Coronary artery (tissue), 2 donors: ENCODE results near the gene FYN.

Experiments
- DNase-seq: peaks from one replicate; pipeline ENCODE4 v3.0.0-alpha.2; 2017; ENCODE audit warnings: low spot score
- H3K27ac ChIP-seq, 2 donors: fragments of 200-600 bp; sonication (generic); one replicate each; pipeline ENCODE4 v1.5.1; 2016 to 2019
- H3K4me3 ChIP-seq: fragments of 200-600 bp; sonication (generic); 2 replicates; pipeline ENCODE4 v1.5.1; 2016; ENCODE audit warnings: mild to moderate bottlenecking, moderate library complexity
- CTCF ChIP-seq: fragments of 200-600 bp; sonication (generic); IDR thresholded peaks from one replicate; pipeline ENCODE4 v1.5.1; 2019; ENCODE audit warnings: antibody characterized with exemption

The FYN gene

GRCh38 chr6:111747396-111747795 is 125.9 kb downstream of the FYN start:
- Histone ChIP-seq H3K4me3 (no peak overlapping the region), H3K27ac (no peak overlapping the region)
- DNase-seq: no peak
- no peak for TF ChIP-seq CTCF

- H3K27ac ChIP-seq: no peak overlapping the region
- no peak overlapping the region for H3K4me3 ChIP-seq
- no peak for DNase-seq
- no peak for TF ChIP-seq CTCF
Observed at GRCh38 chr6:111746983-111747382, 126.3 kb downstream of the FYN start.

- H3K4me3 ChIP-seq: no peak overlapping the region
- DNase-seq: no peak
- H3K27ac ChIP-seq: no peak overlapping the region
- no peak for TF ChIP-seq CTCF
Observed at GRCh38 chr6:111745636-111746035, 127.6 kb downstream of the FYN start.

GRCh38 chr6:111745186-111745585 is 128.1 kb downstream of the FYN start:
- H3K4me3 ChIP-seq: no peak overlapping the region
- no peak for DNase-seq
- TF ChIP-seq CTCF: no peak
- H3K27ac ChIP-seq: no peak overlapping the region

- DNase-seq: no peak
- no peak overlapping the region for H3K4me3 ChIP-seq
- no peak overlapping the region for H3K27ac ChIP-seq
- TF ChIP-seq CTCF: no peak
Observed at GRCh38 chr6:111743862-111744692, 129.2 kb downstream of the FYN start.

GRCh38 chr6:111743360-111743759 is 129.9 kb downstream of the FYN start:
- no peak for DNase-seq
- Histone ChIP-seq H3K27ac (no peak overlapping the region), H3K4me3 (no peak overlapping the region)
- TF ChIP-seq CTCF: no peak
